T-helper 1 cell treated with Interleukin-12 subunit alpha and Interleukin-12 subunit beta and Interleukin-4 antibody, amounts not matched to agents 30 μg/mL and 1 μg/mL, for 36 hours (primary cell): ENCODE data around the gene MYL6B.
A peak's percentile ranks its signal among the peaks of the same experiment; 100 is the strongest.

Experiments used
- H3K27ac Mint-ChIP-seq: one replicate; pipeline ENCODE4 v1.8.0; 2021; ENCODE audit warnings: mild to moderate bottlenecking, mixed read lengths
- H3K27me3 Mint-ChIP-seq: one replicate; pipeline ENCODE4 v1.8.0; 2021; ENCODE audit warnings: low read depth, mixed read lengths
- H3K36me3 Mint-ChIP-seq: one replicate; pipeline ENCODE4 v1.8.0; 2021; ENCODE audit warnings: low read depth, mixed read lengths
- H3K4me1 Mint-ChIP-seq: one replicate; pipeline ENCODE4 v1.8.0; 2021; ENCODE audit warnings: low read depth, mixed read lengths
- H3K4me3 Mint-ChIP-seq: one replicate; pipeline ENCODE4 v1.8.0; 2021; ENCODE audit warnings: mild to moderate bottlenecking, moderate library complexity, mixed read lengths
- H3K9me3 Mint-ChIP-seq: one replicate; pipeline ENCODE4 v1.8.0; 2021; ENCODE audit warnings: mixed read lengths

MYL6B gene

GRCh38 chr12:56162468-56163290 is 10.3 kb downstream of the MYL6B start:
- Mint-ChIP-seq H3K36me3 (peaks cover 66% of the 10 kb centered on the region), H3K4me1 (peaks cover 31% of the 10 kb centered on the region), H3K9me3 (no peaks in the 10 kb centered on the region), H3K27ac (peak overlapping the region; percentile 36), H3K27me3 (no peaks in the 10 kb centered on the region), H3K4me3 (no peak overlapping the region)

GRCh38 chr12:56163533-56164344 is 11.4 kb downstream of the MYL6B start:
- peaks cover 31% of the 10 kb centered on the region for H3K4me1 Mint-ChIP-seq
- no peak overlapping the region for H3K4me3 Mint-ChIP-seq
- no peaks in the 10 kb centered on the region for H3K9me3 Mint-ChIP-seq
- H3K27me3 Mint-ChIP-seq: no peaks in the 10 kb centered on the region
- H3K27ac Mint-ChIP-seq: no peak overlapping the region
- peaks cover 67% of the 10 kb centered on the region for H3K36me3 Mint-ChIP-seq

- Mint-ChIP-seq H3K36me3 (peaks cover 63% of the 10 kb centered on the region), H3K9me3 (no peaks in the 10 kb centered on the region), H3K27me3 (no peaks in the 10 kb centered on the region), H3K4me1 (peaks cover 28% of the 10 kb centered on the region), H3K27ac (no peak overlapping the region), H3K4me3 (no peak overlapping the region)
Observed at GRCh38 chr12:56164345-56164729, 11.9 kb downstream of the MYL6B start.

- no peaks in the 10 kb centered on the region for H3K27me3 Mint-ChIP-seq
- peaks cover 21% of the 10 kb centered on the region for H3K4me1 Mint-ChIP-seq
- H3K27ac Mint-ChIP-seq: no peak overlapping the region
- no peaks in the 10 kb centered on the region for H3K9me3 Mint-ChIP-seq
- no peak overlapping the region for H3K4me3 Mint-ChIP-seq
- H3K36me3 Mint-ChIP-seq: peaks cover 62% of the 10 kb centered on the region
Observed at GRCh38 chr12:56165369-56165768, 13.0 kb downstream of the MYL6B start.

GRCh38 chr12:56169229-56169759 is 16.9 kb downstream of the MYL6B start:
- no peak overlapping the region for H3K4me3 Mint-ChIP-seq
- H3K27ac Mint-ChIP-seq: no peak overlapping the region

GRCh38 chr12:56172839-56173238 is 20.5 kb downstream of the MYL6B start:
- Mint-ChIP-seq H3K4me3 (no peak overlapping the region), H3K27me3 (no peaks in the 10 kb centered on the region), H3K27ac (no peak overlapping the region), H3K9me3 (no peaks in the 10 kb centered on the region), H3K4me1 (peaks cover 2% of the 10 kb centered on the region), H3K36me3 (peaks cover 64% of the 10 kb centered on the region)

More at GRCh38 chr12:56169229-56169759, 16.9 kb downstream of the MYL6B start:
- no peaks in the 10 kb centered on the region for H3K27me3 Mint-ChIP-seq
- peaks cover 53% of the 10 kb centered on the region for H3K36me3 Mint-ChIP-seq
- H3K4me1 Mint-ChIP-seq: peaks cover 2% of the 10 kb centered on the region
- H3K9me3 Mint-ChIP-seq: no peaks in the 10 kb centered on the region

GRCh38 chr12:56178347-56178746 is 26.0 kb downstream of the MYL6B start:
- no peak overlapping the region for H3K27ac Mint-ChIP-seq
- no peaks in the 10 kb centered on the region for H3K9me3 Mint-ChIP-seq
- H3K4me1 Mint-ChIP-seq: peaks cover 2% of the 10 kb centered on the region
- no peak overlapping the region for H3K4me3 Mint-ChIP-seq
- peaks cover 61% of the 10 kb centered on the region for H3K36me3 Mint-ChIP-seq
- H3K27me3 Mint-ChIP-seq: no peaks in the 10 kb centered on the region

- no peaks in the 10 kb centered on the region for H3K27me3 Mint-ChIP-seq
- H3K9me3 Mint-ChIP-seq: no peaks in the 10 kb centered on the region
- H3K36me3 Mint-ChIP-seq: peaks cover 27% of the 10 kb centered on the region
- peak overlapping the region; percentile 42 for H3K4me3 Mint-ChIP-seq
- peaks cover 33% of the 10 kb centered on the region for H3K4me1 Mint-ChIP-seq
- no peak overlapping the region for H3K27ac Mint-ChIP-seq
Observed at GRCh38 chr12:56186957-56187356, 34.6 kb downstream of the MYL6B start.

GRCh38 chr12:56188131-56188777 is 35.9 kb downstream of the MYL6B start:
- Mint-ChIP-seq H3K4me1 (peaks cover 42% of the 10 kb centered on the region), H3K36me3 (peaks cover 27% of the 10 kb centered on the region), H3K27me3 (no peaks in the 10 kb centered on the region), H3K4me3 (peak overlapping the region; percentile 92), H3K27ac (peak overlapping the region; percentile 74), H3K9me3 (no peaks in the 10 kb centered on the region)

GRCh38 chr12:56188778-56189098 is 36.4 kb downstream of the MYL6B start:
- peaks cover 46% of the 10 kb centered on the region for H3K4me1 Mint-ChIP-seq
- peak overlapping the region; percentile 92 for H3K4me3 Mint-ChIP-seq
- H3K27ac Mint-ChIP-seq: peak overlapping the region; percentile 74
- H3K9me3 Mint-ChIP-seq: no peaks in the 10 kb centered on the region
- no peaks in the 10 kb centered on the region for H3K27me3 Mint-ChIP-seq
- peaks cover 26% of the 10 kb centered on the region for H3K36me3 Mint-ChIP-seq

GRCh38 chr12:56189099-56189917 is 36.9 kb downstream of the MYL6B start, which contains the start of gene SMARCC2:
Gene SMARCC2, minus strand, starts transcription at chr12:56189483. Its CDS starts 22 bp downstream, at chr12:56189461.
- peak within 1 kb of the TSS; percentile 98 for H3K4me3 Mint-ChIP-seq
- H3K36me3 Mint-ChIP-seq: peaks cover 21% of the 10 kb centered on the region
- peak within 1 kb of the TSS; percentile 99 for H3K27ac Mint-ChIP-seq
- peaks cover 46% of the 10 kb centered on the region for H3K4me1 Mint-ChIP-seq
- H3K27me3 Mint-ChIP-seq: no peaks in the 10 kb centered on the region
- H3K9me3 Mint-ChIP-seq: no peaks in the 10 kb centered on the region

GRCh38 chr12:56189918-56190694 is 37.7 kb downstream of the MYL6B start:
- H3K9me3 Mint-ChIP-seq: no peaks in the 10 kb centered on the region
- peaks cover 46% of the 10 kb centered on the region for H3K4me1 Mint-ChIP-seq
- H3K4me3 Mint-ChIP-seq: peak overlapping the region; percentile 98
- H3K36me3 Mint-ChIP-seq: peaks cover 13% of the 10 kb centered on the region
- peak overlapping the region; percentile 99 for H3K27ac Mint-ChIP-seq
- H3K27me3 Mint-ChIP-seq: no peaks in the 10 kb centered on the region

- H3K27ac Mint-ChIP-seq: peak overlapping the region; percentile 99
- peaks cover 12% of the 10 kb centered on the region for H3K36me3 Mint-ChIP-seq
- peaks cover 45% of the 10 kb centered on the region for H3K4me1 Mint-ChIP-seq
- H3K27me3 Mint-ChIP-seq: no peaks in the 10 kb centered on the region
- H3K4me3 Mint-ChIP-seq: peak overlapping the region; percentile 98
- no peaks in the 10 kb centered on the region for H3K9me3 Mint-ChIP-seq
Observed at GRCh38 chr12:56190695-56191155, 38.3 kb downstream of the MYL6B start.
